Stimulated activated CD8-positive, alpha-beta memory T cell treated with anti-CD3 and anti-CD28 coated beads, Interleukin-4, amount 100 ng/mL, for 1 hour (primary cell): ENCODE results near the gene TMC7.

Source experiments
- DNase-seq, 2 donors: peaks; one replicate each; pipeline ENCODE4 v3.0.0-alpha.2; 2020; ENCODE audit warnings: low read depth in 2 of 2, low spot score in 1 of 2

The TMC7 gene

GRCh38 chr16:19029980-19030379 lies 46.2 kb downstream of the TMC7 start:
- DNase-seq = no peak

GRCh38 chr16:19031738-19032137 lies 48.0 kb downstream of the TMC7 start:
- DNase-seq = no peak

- no peak for DNase-seq
Observed at GRCh38 chr16:19033761-19034160, 50.0 kb downstream of the TMC7 start.

GRCh38 chr16:19040400-19040799 lies 56.7 kb downstream of the TMC7 start:
- no peak for DNase-seq

GRCh38 chr16:19044769-19045168 lies 61.0 kb downstream of the TMC7 start:
- DNase-seq = no peak

GRCh38 chr16:19046062-19046461 lies 62.3 kb downstream of the TMC7 start:
- DNase-seq = no peak

GRCh38 chr16:19062706-19063105 lies 79.0 kb downstream of the TMC7 start:
- DNase-seq = no peak

- DNase-seq = no peak
Observed at GRCh38 chr16:19066988-19067348, 83.2 kb downstream of the TMC7 start.

GRCh38 chr16:19067349-19068236 lies 83.9 kb downstream of the TMC7 start, which contains the start of gene COQ7:
COQ7 (plus strand) TSS chr16:19067614; CDS start chr16:19067665, 51 bp downstream.
- DNase-seq = peak; percentile 95 to 98

GRCh38 chr16:19068237-19068815 lies 84.6 kb downstream of the TMC7 start:
- DNase-seq = no peak

- DNase-seq = peak in 1 of 2 donors; percentile 11
Observed at GRCh38 chr16:19071811-19072777, 88.4 kb downstream of the TMC7 start.

- DNase-seq = no peak
Observed at GRCh38 chr16:19073344-19073743, 89.6 kb downstream of the TMC7 start.

- DNase-seq = no peak
Observed at GRCh38 chr16:19073863-19074262, 90.1 kb downstream of the TMC7 start.

GRCh38 chr16:19075511-19075910 lies 91.8 kb downstream of the TMC7 start:
- DNase-seq = no peak

- no peak for DNase-seq
Observed at GRCh38 chr16:19077879-19078278, 94.1 kb downstream of the TMC7 start.

- no peak for DNase-seq
Observed at GRCh38 chr16:19083670-19084069, 99.9 kb downstream of the TMC7 start.

GRCh38 chr16:19084139-19084538 lies 100.4 kb downstream of the TMC7 start:
- no peak for DNase-seq

- DNase-seq = no peak
Observed at GRCh38 chr16:19084879-19085278, 101.1 kb downstream of the TMC7 start.

GRCh38 chr16:19085679-19086200 lies 102.0 kb downstream of the TMC7 start:
- no peak for DNase-seq

GRCh38 chr16:19086322-19087199 lies 102.8 kb downstream of the TMC7 start:
- DNase-seq = peak; percentile 42 to 50
